SK-N-SH (cell line): ENCODE data around the gene AK5.
A peak's percentile ranks its signal among the peaks of the same experiment; 100 is the strongest.

Source experiments
- CHD2 ChIP-seq: fragments of 150-350 bp; IDR thresholded peaks from 2 replicates; pipeline ENCODE4 v1.6.1; 2018; ENCODE audit warnings: low read length; ENCODE audit not compliant: partially characterized antibody
- EP300 ChIP-seq, 2 experiments: IDR thresholded peaks; 2 replicates each; pipeline versions ENCODE4 v1.4.0 to v1.6.1; 2012; ENCODE audit warnings: borderline replicate concordance in 1 of 2, low read depth in 1 of 2, low read length in 1 of 2
- EZH2phosphoT487 ChIP-seq: fragments of 200-600 bp; sonication (generic); IDR thresholded peaks from 2 replicates; pipeline ENCODE4 v1.6.1; 2017; ENCODE audit warnings: low read depth, mixed run types, mild to moderate bottlenecking, antibody characterized with exemption, moderate library complexity, borderline replicate concordance
- JUND ChIP-seq: IDR thresholded peaks from 2 replicates; pipeline ENCODE4 v1.4.0; 2012
- POLR2AphosphoS5 ChIP-seq: IDR thresholded peaks from 2 replicates; pipeline ENCODE4 v1.6.1; 2012; ENCODE audit warnings: low read depth, low read length
- RFX5 ChIP-seq: IDR thresholded peaks from 2 replicates; pipeline ENCODE4 v1.6.1; 2012; ENCODE audit warnings: mild to moderate bottlenecking, improper control_type of control experiment, low read length
- SMC3 ChIP-seq: IDR thresholded peaks from 2 replicates; pipeline ENCODE4 v1.6.1; 2012; ENCODE audit warnings: low read depth, low read length, improper control_type of control experiment
- YY1 ChIP-seq: IDR thresholded peaks from 2 replicates; pipeline ENCODE4 v1.4.0; 2012; ENCODE audit warnings: low read depth, mild to moderate bottlenecking
- ZBTB33 ChIP-seq: IDR thresholded peaks from 2 replicates; pipeline ENCODE4 v1.4.0; 2012; ENCODE audit warnings: low read depth, borderline replicate concordance
- TF ChIP-seq, protein P1 (sequence below): fragments of 200-600 bp; sonication (generic); IDR thresholded peaks from 2 replicates; pipeline ENCODE4 v1.6.1; 2017; ENCODE audit warnings: antibody characterized with exemption, mild to moderate bottlenecking, moderate library complexity

DNA sequence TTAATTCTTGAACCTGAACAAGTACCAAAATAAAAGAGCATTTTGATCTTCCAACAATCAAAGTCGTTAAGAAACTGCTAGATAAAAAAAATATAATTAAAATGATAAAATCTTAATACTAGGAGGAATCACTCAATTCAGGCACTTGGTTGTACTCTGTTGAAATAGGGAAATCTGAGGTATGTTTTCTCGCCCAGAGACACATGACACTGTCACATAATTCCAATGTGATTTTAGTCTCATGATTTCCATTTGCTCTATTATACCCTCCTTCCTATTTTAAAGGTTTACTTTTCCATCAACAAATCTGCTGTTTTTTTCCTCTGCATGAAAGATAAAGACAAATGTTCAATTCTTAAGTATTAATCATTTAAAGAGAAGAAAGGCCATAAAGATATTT lies 303.1 kb downstream of the AK5 start:
- no peak for TF ChIP-seq EZH2phosphoT487
- TF ChIP-seq, protein P1, sequence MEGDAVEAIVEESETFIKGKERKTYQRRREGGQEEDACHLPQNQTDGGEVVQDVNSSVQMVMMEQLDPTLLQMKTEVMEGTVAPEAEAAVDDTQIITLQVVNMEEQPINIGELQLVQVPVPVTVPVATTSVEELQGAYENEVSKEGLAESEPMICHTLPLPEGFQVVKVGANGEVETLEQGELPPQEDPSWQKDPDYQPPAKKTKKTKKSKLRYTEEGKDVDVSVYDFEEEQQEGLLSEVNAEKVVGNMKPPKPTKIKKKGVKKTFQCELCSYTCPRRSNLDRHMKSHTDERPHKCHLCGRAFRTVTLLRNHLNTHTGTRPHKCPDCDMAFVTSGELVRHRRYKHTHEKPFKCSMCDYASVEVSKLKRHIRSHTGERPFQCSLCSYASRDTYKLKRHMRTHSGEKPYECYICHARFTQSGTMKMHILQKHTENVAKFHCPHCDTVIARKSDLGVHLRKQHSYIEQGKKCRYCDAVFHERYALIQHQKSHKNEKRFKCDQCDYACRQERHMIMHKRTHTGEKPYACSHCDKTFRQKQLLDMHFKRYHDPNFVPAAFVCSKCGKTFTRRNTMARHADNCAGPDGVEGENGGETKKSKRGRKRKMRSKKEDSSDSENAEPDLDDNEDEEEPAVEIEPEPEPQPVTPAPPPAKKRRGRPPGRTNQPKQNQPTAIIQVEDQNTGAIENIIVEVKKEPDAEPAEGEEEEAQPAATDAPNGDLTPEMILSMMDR, result no peak
- TF ChIP-seq POLR2AphosphoS5, result no peak
- TF ChIP-seq RFX5, result peak; percentile 90
- no peak for TF ChIP-seq YY1
- no peak for TF ChIP-seq ZBTB33
- TF ChIP-seq EP300 (IDR thresholded peaks at IDR 0.05; ENCODE audit: borderline replicate concordance in 1 of 2, low read depth in 1 of 2, low read length in 1 of 2), result no peak
- TF ChIP-seq SMC3, result no peak
- TF ChIP-seq CHD2, result no peak
- no peak for TF ChIP-seq JUND
